ENCODE results near the gene KIF19.
"Not testable (repeated sequence)": the region's sequence is repeated elsewhere in the genome, so short reads cannot be mapped to it uniquely, and the experiment has no call there.

The KIF19 gene

GRCh38 chr17:74392848-74393247, 66.8 kb downstream of the KIF19 start:
- DNase-seq = no peak

- no peak for DNase-seq
These were observed 67.4 kb downstream of the KIF19 start for GRCh38 chr17:74393346-74393942.

GRCh38 chr17:74394275-74394950, 68.4 kb downstream of the KIF19 start:
- DNase-seq = no peak

DNA sequence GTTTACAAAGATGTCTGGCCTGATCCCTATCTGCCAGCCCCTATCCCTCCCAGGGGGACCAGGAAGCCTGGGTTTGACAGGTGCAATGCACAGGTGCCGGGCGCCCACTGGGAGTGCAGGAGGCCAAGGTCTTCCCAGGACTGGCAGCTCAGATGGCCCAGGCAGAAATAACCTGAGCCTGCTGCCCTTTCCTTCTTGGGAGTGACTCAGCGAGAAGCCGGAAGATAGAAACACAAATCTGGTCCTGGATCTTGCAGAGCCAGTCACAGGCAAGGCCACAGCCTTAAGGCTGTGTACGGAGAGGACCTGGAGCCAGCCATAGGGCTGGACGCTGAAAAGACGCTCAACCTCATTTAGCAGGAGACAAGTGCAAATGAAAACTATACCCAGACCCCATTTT, 69.0 kb downstream of the KIF19 start:
- DNase-seq = no peak

DNA sequence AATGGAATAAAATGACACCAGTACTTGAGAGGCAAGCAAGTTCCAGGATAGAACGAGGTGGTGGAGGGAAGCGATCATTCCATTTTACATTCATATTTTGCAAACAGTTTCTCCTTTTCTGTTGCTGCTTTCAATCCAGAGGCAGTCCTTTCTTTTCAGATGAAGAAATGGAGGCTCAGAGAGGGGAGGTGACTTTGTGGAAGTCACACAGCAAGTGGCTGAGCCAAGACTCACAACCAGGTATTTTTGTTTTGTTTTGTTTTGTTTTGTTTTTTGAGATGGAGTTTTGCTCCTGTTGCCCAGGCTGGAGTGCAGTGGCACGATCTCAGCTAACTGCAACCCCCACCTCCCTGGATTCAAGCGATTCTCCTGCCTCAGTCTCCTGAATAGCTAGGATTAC, 70.5 kb downstream of the KIF19 start:
- DNase-seq = no peak

- no peak for DNase-seq
These were observed 76.0 kb downstream of the KIF19 start for GRCh38 chr17:74402048-74402447.

- DNase-seq = no peak
These were observed 77.6 kb downstream of the KIF19 start for GRCh38 chr17:74403512-74404137.

GRCh38 chr17:74404218-74404617, 78.2 kb downstream of the KIF19 start:
- DNase-seq = no peak

DNA sequence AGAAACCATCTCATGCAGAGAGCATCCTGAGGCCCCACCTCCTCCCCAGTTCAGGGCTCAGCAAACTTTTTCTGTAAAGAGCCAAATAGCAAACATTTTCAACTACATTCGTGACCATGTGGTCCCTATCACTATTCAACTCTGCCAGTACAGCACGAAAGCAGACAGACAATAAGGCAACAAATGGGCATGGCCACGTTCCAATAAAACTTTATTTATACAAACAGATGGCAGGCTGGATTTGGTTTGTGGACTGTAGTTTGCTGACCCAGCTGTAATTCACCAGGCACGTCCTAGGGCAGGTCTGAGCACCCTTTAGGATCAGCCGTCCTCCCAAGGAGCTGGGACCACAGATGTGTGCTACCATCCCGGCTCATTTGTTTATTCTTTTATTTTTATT, 78.8 kb downstream of the KIF19 start:
- no peak for DNase-seq

GRCh38 chr17:74405311-74405710, 79.3 kb downstream of the KIF19 start:
- DNase-seq = not testable (repeated sequence)
